A549 (cell line): ENCODE measurements around the gene UNC13B. TPM values are rescaled to one million over a fixed set of nuclear protein-coding genes. Genes with fewer than 3 reads are reported as not detected.

Experiments
- ATAC-seq, 2 experiments: fragments of 200-7000 bp in 1 of 2; fragments of >200 bp in 1 of 2; cut with Nextera tagmentation in 1 of 2; cut with Tn5 transposase in 1 of 2; 3 replicates each; pipeline versions ENCODE4 v1.8.0 to v1.9.1; 2018 to 2020; ENCODE audit warnings: mild to moderate bottlenecking in 1 of 2, moderate library complexity in 1 of 2
- CTCF ChIA-PET: fragments of 300-600 bp; sonication (Branson Sonifier 250); formaldehyde crosslinking; extraction: SDS; loops from one replicate; lab custom pipeline; 2021; ENCODE audit warnings: antibody characterized with exemption, inconsistent platforms; lab: Yijun Ruan, JAX
- POLR2A ChIA-PET: fragments of 350-600 bp; formaldehyde crosslinking; extraction: SDS; loops from one replicate; lab custom pipeline; 2021; ENCODE audit warnings: antibody characterized with exemption, inconsistent platforms; lab: Yijun Ruan, JAX
- DNase-seq, 2 experiments: peaks; one replicate each; pipeline versions ENCODE4 v3.0.0 to v3.0.0-alpha.2; 2011 to 2016; ENCODE audit warnings: low read depth in 1 of 2, low spot score in 1 of 2
- FAIRE-seq: peaks from 2 replicates; lab custom pipeline; 2011; peaks lifted over from hg19 to GRCh38; lab: Jason Lieb, UNC
- H3K27ac ChIP-seq, 2 experiments: fragments of >200 bp; sonication (Bioruptor Twin); formaldehyde crosslinking; 3 replicates each; pipeline ENCODE4 v1.5.1; 2016 to 2017
- H3K4me1 ChIP-seq: fragments of >200 bp; sonication (Bioruptor Twin); formaldehyde crosslinking; 3 replicates; pipeline ENCODE4 v1.6.1; 2016
- H3K4me2 ChIP-seq: fragments of >200 bp; sonication (Bioruptor Twin); formaldehyde crosslinking; 3 replicates; pipeline ENCODE4 v1.6.1; 2016
- H3K4me3 ChIP-seq: fragments of >200 bp; sonication (Bioruptor Twin); formaldehyde crosslinking; 3 replicates; pipeline ENCODE4 v1.5.1; 2016
- H3K9me3 ChIP-seq: fragments of >200 bp; sonication (Bioruptor Twin); formaldehyde crosslinking; 3 replicates; pipeline ENCODE4 v1.6.1; 2016
- CHD4 ChIP-seq: fragments of 200-600 bp; sonication (generic); IDR thresholded peaks from 2 replicates; pipeline ENCODE4 v1.6.1; 2016; ENCODE audit warnings: antibody characterized with exemption, mild to moderate bottlenecking, borderline replicate concordance
- ESRRA ChIP-seq: fragments of 150-350 bp; IDR thresholded peaks from 2 replicates; pipeline ENCODE4 v1.6.1; 2014; ENCODE audit warnings: mild to moderate bottlenecking, low read length, borderline replicate concordance
- FOSB ChIP-seq: fragments of 250-450 bp; sonication (Bioruptor Pico); IDR thresholded peaks from 2 replicates; pipeline ENCODE4 v1.5.0; 2020; ENCODE audit warnings: mild to moderate bottlenecking, moderate library complexity
- FOXS1 ChIP-seq: fragments of 250-450 bp; sonication (Bioruptor Pico); IDR thresholded peaks from 2 replicates; pipeline ENCODE4 v1.5.0; 2020; ENCODE audit warnings: mild to moderate bottlenecking, moderate library complexity
- HDAC2 ChIP-seq: fragments of 200-600 bp; sonication (generic); IDR thresholded peaks from 2 replicates; pipeline ENCODE4 v1.6.1; 2016
- HOXA7 ChIP-seq: fragments of 250-450 bp; sonication (Bioruptor Pico); IDR thresholded peaks from 2 replicates; pipeline ENCODE4 v1.5.0; 2020; ENCODE audit warnings: mild to moderate bottlenecking, moderate library complexity
- HOXB13 ChIP-seq: fragments of 250-450 bp; sonication (Bioruptor Pico); IDR thresholded peaks from 2 replicates; pipeline ENCODE4 v1.5.0; 2020; ENCODE audit warnings: low read depth, mild to moderate bottlenecking, moderate library complexity
- HOXB5 ChIP-seq: fragments of 250-450 bp; sonication (Bioruptor Pico); IDR thresholded peaks from 2 replicates; pipeline ENCODE4 v1.5.0; 2020; ENCODE audit warnings: mild to moderate bottlenecking, moderate library complexity
- JUN ChIP-seq, 2 experiments: fragments of >200 bp; sonication (Bioruptor Twin); formaldehyde crosslinking; IDR thresholded peaks; 2 replicates in 1 of 2; 3 replicates in 1 of 2; pipeline ENCODE4 v1.6.1; 2016 to 2017
- KDM5A ChIP-seq: fragments of 200-600 bp; sonication (generic); IDR thresholded peaks from 2 replicates; pipeline ENCODE4 v1.6.1; 2016; ENCODE audit warnings: antibody characterized with exemption, mild to moderate bottlenecking
- MAFK ChIP-seq: fragments of 450-650 bp; IDR thresholded peaks from 2 replicates; pipeline ENCODE4 v1.6.1; 2014; ENCODE audit not compliant: partially characterized antibody
- NR3C1 ChIP-seq: fragments of >200 bp; sonication (Bioruptor Twin); formaldehyde crosslinking; IDR thresholded peaks from 3 replicates; pipeline ENCODE4 v1.6.1; 2017
- PHF8 ChIP-seq: fragments of 200-600 bp; sonication (generic); IDR thresholded peaks from 2 replicates; pipeline ENCODE4 v1.6.1; 2016; ENCODE audit warnings: low read depth, mild to moderate bottlenecking, antibody characterized with exemption, moderate library complexity, borderline replicate concordance
- RFX5 ChIP-seq: fragments of 450-650 bp; IDR thresholded peaks from 2 replicates; pipeline ENCODE4 v1.7.1; 2014; ENCODE audit warnings: antibody characterized with exemption, mild to moderate bottlenecking, moderate library complexity
- RNF2 ChIP-seq: fragments of 200-600 bp; sonication (generic); IDR thresholded peaks from 2 replicates; pipeline ENCODE4 v1.6.1; 2016; ENCODE audit warnings: low read depth, mild to moderate bottlenecking, antibody characterized with exemption, moderate library complexity, borderline replicate concordance
- SMC3 ChIP-seq: fragments of >200 bp; sonication (Bioruptor Twin); formaldehyde crosslinking; IDR thresholded peaks from 3 replicates; pipeline ENCODE4 v1.6.1; 2018; ENCODE audit warnings: inconsistent platforms
- TFCP2L1 ChIP-seq: fragments of 250-450 bp; sonication (Bioruptor Pico); IDR thresholded peaks from 2 replicates; pipeline ENCODE4 v1.5.0; 2021; ENCODE audit warnings: mild to moderate bottlenecking
- TP53 ChIP-seq: fragments of 250-450 bp; sonication (Bioruptor Pico); IDR thresholded peaks from 2 replicates; pipeline ENCODE4 v1.5.0; 2021; ENCODE audit warnings: mild to moderate bottlenecking, moderate library complexity
- ZC3H11A ChIP-seq: fragments of 450-650 bp; IDR thresholded peaks from 2 replicates; pipeline ENCODE4 v1.6.1; 2014; ENCODE audit warnings: antibody characterized with exemption, mild to moderate bottlenecking
- WGBS: methylation state at CpG from one replicate; pipeline ENCODE4 v1.1.6; 2017; ENCODE audit errors: missing lambda C conversion rate; 5-methylcytosine and 5-hydroxymethylcytosine counted together
- polyA plus RNA-seq, 4 experiments: library from polyadenylated mRNA; depleted of rRNA in 3 of 4; stranded (reverse); fragments of >200 nt; fragmentation: RNase III in 1 of 4; extraction: RNeasy Plus Mini Kit Qiagen cat#74134 plus additional on column Dnase treatment in 1 of 4; gene quantifications; 2 replicates in 3 of 4; 3 replicates in 1 of 4; pipeline ENCODE4 v1.2.3, GENCODE V29; 2011 to 2017
- TF ChIP-seq, protein P1 (sequence below): fragments of 200-600 bp; sonication (generic); IDR thresholded peaks from 2 replicates; pipeline ENCODE4 v1.6.1; 2016; ENCODE audit warnings: antibody characterized with exemption, mild to moderate bottlenecking, moderate library complexity
- TF ChIP-seq, protein P2 (sequence below): fragments of 250-450 bp; sonication (Bioruptor Pico); IDR thresholded peaks from 2 replicates; pipeline ENCODE4 v1.5.0; 2021; ENCODE audit warnings: mild to moderate bottlenecking, moderate library complexity, borderline replicate concordance
- TF ChIP-seq, protein P3 (sequence below): fragments of >200 bp; sonication (Bioruptor Twin); formaldehyde crosslinking; IDR thresholded peaks from 3 replicates; pipeline ENCODE4 v1.5.1; 2016
- TF ChIP-seq, protein P4 (sequence below): fragments of >200 bp; sonication (Bioruptor Twin); formaldehyde crosslinking; IDR thresholded peaks from 3 replicates; pipeline ENCODE4 v1.6.1; 2016

UNC13B gene
- polyA plus RNA-seq, 2 of the 4 experiments (the other 2 are of a cell fraction) = 9.9 to 17.8 TPM

DNA sequence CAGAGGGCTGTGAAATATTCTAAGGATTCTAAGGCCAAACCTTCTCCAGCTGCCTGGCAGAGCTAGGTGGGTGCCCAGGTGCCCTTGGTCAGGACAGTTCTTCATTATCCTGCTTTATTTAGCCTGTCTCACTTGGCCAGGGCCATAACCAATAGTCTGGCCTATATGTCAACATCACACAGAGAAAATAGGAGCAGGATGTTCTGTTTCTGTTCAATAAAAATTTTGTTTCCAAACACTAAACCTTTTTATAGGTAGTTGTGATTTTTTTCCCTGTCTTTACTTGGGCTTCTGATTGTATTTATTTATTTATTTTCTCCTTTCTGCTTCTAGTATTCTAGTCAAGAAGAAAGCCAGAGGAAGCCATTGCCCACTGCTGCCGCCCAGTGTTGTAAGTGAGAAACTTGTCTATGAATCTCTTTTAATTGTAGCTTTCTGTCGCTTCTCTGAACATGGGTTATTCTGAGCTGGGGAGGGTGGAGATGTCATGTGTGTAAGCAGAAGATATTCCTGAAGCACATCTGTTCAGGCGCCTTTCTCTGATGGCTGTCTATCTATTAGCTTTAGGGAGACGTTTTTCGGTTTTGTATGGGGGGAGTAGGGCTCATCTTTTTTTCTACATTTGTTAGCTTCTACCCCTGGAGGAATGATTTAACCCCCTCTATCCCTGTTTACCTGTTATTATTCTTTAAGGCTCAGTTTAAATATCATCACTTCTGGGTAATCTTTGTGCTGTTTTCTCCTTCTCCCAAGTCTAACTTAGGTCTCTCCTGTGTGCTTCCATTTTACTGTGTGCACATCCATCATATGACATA, 97.1 kb downstream of the UNC13B start (continued):
- TF ChIP-seq, protein P1, sequence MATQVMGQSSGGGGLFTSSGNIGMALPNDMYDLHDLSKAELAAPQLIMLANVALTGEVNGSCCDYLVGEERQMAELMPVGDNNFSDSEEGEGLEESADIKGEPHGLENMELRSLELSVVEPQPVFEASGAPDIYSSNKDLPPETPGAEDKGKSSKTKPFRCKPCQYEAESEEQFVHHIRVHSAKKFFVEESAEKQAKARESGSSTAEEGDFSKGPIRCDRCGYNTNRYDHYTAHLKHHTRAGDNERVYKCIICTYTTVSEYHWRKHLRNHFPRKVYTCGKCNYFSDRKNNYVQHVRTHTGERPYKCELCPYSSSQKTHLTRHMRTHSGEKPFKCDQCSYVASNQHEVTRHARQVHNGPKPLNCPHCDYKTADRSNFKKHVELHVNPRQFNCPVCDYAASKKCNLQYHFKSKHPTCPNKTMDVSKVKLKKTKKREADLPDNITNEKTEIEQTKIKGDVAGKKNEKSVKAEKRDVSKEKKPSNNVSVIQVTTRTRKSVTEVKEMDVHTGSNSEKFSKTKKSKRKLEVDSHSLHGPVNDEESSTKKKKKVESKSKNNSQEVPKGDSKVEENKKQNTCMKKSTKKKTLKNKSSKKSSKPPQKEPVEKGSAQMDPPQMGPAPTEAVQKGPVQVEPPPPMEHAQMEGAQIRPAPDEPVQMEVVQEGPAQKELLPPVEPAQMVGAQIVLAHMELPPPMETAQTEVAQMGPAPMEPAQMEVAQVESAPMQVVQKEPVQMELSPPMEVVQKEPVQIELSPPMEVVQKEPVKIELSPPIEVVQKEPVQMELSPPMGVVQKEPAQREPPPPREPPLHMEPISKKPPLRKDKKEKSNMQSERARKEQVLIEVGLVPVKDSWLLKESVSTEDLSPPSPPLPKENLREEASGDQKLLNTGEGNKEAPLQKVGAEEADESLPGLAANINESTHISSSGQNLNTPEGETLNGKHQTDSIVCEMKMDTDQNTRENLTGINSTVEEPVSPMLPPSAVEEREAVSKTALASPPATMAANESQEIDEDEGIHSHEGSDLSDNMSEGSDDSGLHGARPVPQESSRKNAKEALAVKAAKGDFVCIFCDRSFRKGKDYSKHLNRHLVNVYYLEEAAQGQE = no peak

DNA sequence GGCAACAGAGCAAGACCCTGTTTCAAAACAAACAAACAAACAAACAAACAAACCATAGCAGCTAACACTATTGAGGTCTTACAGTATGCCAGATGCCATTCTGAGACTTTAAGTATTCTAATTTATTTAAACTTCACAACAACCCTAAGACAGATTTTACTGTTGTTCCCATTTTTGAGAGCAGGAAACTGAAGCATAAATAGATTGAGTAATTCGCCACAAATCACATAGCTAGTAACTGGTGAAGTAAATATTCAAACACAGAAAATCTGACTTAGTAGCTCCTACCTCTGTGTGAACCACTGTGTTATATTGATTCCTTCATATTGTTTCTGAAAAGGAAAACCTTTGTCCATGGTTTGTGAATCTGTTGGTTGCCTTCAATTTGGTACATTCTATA, 98.4 kb downstream of the UNC13B start:
- 79% methylated on average over 1 of the region's 1 CpG for WGBS
- POLR2A ChIA-PET = no interaction called here
- FAIRE-seq (no peak), DNase-seq (no peak), ATAC-seq (no peak)
- TF ChIP-seq ESRRA (no peak), TFCP2L1 (CRISPR knock-in tag) (no peak), HDAC2 (no peak), NR3C1 (no peak), FOXS1 (no peak), SMC3 (no peak), RFX5 (no peak), RNF2 (no peak), FOSB (CRISPR knock-in tag) (no peak), CHD4 (no peak), HOXB5 (CRISPR knock-in tag) (no peak), ZC3H11A (no peak)
- TF ChIP-seq, protein P2, sequence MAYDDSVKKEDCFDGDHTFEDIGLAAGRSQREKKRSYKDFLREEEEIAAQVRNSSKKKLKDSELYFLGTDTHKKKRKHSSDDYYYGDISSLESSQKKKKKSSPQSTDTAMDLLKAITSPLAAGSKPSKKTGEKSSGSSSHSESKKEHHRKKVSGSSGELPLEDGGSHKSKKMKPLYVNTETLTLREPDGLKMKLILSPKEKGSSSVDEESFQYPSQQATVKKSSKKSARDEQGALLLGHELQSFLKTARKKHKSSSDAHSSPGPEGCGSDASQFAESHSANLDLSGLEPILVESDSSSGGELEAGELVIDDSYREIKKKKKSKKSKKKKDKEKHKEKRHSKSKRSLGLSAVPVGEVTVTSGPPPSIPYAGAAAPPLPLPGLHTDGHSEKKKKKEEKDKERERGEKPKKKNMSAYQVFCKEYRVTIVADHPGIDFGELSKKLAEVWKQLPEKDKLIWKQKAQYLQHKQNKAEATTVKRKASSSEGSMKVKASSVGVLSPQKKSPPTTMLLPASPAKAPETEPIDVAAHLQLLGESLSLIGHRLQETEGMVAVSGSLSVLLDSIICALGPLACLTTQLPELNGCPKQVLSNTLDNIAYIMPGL = no peak
- Histone ChIP-seq H3K4me2 (no peak overlapping the region), H3K4me3 (no peak overlapping the region), H3K4me1 (no peaks in the 10 kb centered on the region), H3K9me3 (no peaks in the 10 kb centered on the region), H3K27ac (no peak overlapping the region)
- CTCF ChIA-PET = interaction anchor here (1.2 to 4.7 kb wide), 3 partner anchors 145 to 294 kb away, joined by 3 to 38 read pairs (median 3); partner anchors contain the start of genes ATOSB and RUSC2

DNA sequence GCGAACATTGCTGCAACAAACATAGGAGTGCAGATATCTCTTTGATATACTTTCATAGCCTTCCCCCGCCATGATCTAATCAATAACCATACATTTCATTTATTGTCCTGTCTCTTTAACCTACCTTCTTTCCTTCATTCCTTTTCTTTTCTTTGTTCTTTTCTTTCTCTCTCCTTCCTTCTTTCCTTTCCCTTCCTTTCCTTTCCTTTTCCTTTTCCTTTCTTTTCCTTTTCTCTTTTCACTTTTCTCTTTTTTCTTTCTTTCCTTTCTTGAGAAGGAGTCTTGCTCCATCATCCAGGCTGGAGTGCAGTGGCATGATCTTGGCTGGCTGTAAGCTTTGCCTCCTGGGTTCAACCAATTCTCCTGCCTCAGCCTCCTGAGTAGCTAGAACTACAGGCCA, 100.3 kb downstream of the UNC13B start:
- ChIA-PET CTCF (interaction anchor here (0.6 to 4.7 kb wide), 4 partner anchors 12 to 146 kb away, joined by 3 to 38 read pairs (median 4); partner anchors contain the start of gene ATOSB), POLR2A (no interaction called here)
- ATAC-seq (no peak), DNase-seq (no peak), FAIRE-seq (no peak)
- H3K4me2 ChIP-seq = no peak overlapping the region
- H3K27ac ChIP-seq = no peak overlapping the region
- H3K4me1 ChIP-seq = no peaks in the 10 kb centered on the region
- H3K9me3 ChIP-seq = no peaks in the 10 kb centered on the region
- H3K4me3 ChIP-seq = no peak overlapping the region
- WGBS = 95% methylated on average over 2 of the region's 2 CpGs
- TF ChIP-seq KDM5A (no peak), HOXB5 (CRISPR knock-in tag) (no peak), HOXB13 (CRISPR knock-in tag) (no peak), TP53 (CRISPR knock-in tag) (no peak), SMC3 (no peak), NR3C1 (no peak), TFCP2L1 (CRISPR knock-in tag) (no peak), FOSB (CRISPR knock-in tag) (no peak), JUN (IDR thresholded peaks at IDR 0.05) (no peak), MAFK (no peak), PHF8 (no peak), ZC3H11A (no peak), HOXA7 (CRISPR knock-in tag) (no peak)
- TF ChIP-seq, protein P3, sequence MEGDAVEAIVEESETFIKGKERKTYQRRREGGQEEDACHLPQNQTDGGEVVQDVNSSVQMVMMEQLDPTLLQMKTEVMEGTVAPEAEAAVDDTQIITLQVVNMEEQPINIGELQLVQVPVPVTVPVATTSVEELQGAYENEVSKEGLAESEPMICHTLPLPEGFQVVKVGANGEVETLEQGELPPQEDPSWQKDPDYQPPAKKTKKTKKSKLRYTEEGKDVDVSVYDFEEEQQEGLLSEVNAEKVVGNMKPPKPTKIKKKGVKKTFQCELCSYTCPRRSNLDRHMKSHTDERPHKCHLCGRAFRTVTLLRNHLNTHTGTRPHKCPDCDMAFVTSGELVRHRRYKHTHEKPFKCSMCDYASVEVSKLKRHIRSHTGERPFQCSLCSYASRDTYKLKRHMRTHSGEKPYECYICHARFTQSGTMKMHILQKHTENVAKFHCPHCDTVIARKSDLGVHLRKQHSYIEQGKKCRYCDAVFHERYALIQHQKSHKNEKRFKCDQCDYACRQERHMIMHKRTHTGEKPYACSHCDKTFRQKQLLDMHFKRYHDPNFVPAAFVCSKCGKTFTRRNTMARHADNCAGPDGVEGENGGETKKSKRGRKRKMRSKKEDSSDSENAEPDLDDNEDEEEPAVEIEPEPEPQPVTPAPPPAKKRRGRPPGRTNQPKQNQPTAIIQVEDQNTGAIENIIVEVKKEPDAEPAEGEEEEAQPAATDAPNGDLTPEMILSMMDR = no peak
- TF ChIP-seq, protein P4, sequence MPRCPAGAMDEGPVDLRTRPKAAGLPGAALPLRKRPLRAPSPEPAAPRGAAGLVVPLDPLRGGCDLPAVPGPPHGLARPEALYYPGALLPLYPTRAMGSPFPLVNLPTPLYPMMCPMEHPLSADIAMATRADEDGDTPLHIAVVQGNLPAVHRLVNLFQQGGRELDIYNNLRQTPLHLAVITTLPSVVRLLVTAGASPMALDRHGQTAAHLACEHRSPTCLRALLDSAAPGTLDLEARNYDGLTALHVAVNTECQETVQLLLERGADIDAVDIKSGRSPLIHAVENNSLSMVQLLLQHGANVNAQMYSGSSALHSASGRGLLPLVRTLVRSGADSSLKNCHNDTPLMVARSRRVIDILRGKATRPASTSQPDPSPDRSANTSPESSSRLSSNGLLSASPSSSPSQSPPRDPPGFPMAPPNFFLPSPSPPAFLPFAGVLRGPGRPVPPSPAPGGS = no peak
